GM12874 (cell line): ENCODE measurements around the gene THBS2.

Experiments
- CTCF ChIP-seq: IDR thresholded peaks from 2 replicates; pipeline ENCODE4 v1.5.1; 2011; ENCODE audit warnings: low read depth, mild to moderate bottlenecking, control low read depth, low read length, moderate library complexity; ENCODE audit not compliant: insufficient read depth

The THBS2 gene

GRCh38 chr6:169238766-169239165 is 14.9 kb downstream of the THBS2 start:
- no peak for TF ChIP-seq CTCF

GRCh38 chr6:169237496-169238134 is 16.0 kb downstream of the THBS2 start:
- TF ChIP-seq CTCF, result no peak

GRCh38 chr6:169236988-169237387 is 16.7 kb downstream of the THBS2 start:
- no peak for TF ChIP-seq CTCF

- TF ChIP-seq CTCF, result no peak
Observed at GRCh38 chr6:169236545-169236944, 17.1 kb downstream of the THBS2 start.

GRCh38 chr6:169235286-169235685 is 18.4 kb downstream of the THBS2 start:
- no peak for TF ChIP-seq CTCF

GRCh38 chr6:169234634-169235033 is 19.0 kb downstream of the THBS2 start:
- TF ChIP-seq CTCF, result no peak

GRCh38 chr6:169233832-169234231 is 19.8 kb downstream of the THBS2 start:
- TF ChIP-seq CTCF, result no peak
